HFFc6 (cell line): ENCODE results near the gene ZNF639. TPM values are rescaled to one million over a fixed set of nuclear protein-coding genes. Genes with fewer than 3 reads are reported as not detected.

Source experiments
- DNase-seq: peaks from one replicate; pipeline ENCODE4 v3.0.0-alpha.2; 2018
- H3K27ac Mint-ChIP-seq: 2 replicates; pipeline ENCODE4 v1.8.0; 2020; ENCODE audit warnings: mild to moderate bottlenecking, mixed read lengths
- H3K27me3 Mint-ChIP-seq: 2 replicates; pipeline ENCODE4 v1.8.0; 2021; ENCODE audit warnings: mild to moderate bottlenecking, moderate library complexity, mixed read lengths; ENCODE audit not compliant: insufficient read depth
- H3K36me3 Mint-ChIP-seq: 2 replicates; pipeline ENCODE4 v1.8.0; 2021; ENCODE audit warnings: low read depth, mixed read lengths
- H3K4me1 Mint-ChIP-seq: 2 replicates; pipeline ENCODE4 v1.8.0; 2020; ENCODE audit warnings: low read depth, mixed read lengths
- H3K4me3 Mint-ChIP-seq: 2 replicates; pipeline ENCODE4 v1.8.0; 2020; ENCODE audit warnings: mild to moderate bottlenecking, moderate library complexity, mixed read lengths
- H3K9me3 Mint-ChIP-seq: 2 replicates; pipeline ENCODE4 v1.8.0; 2020; ENCODE audit warnings: mild to moderate bottlenecking, mixed read lengths
- CTCF ChIP-seq: fragments of 200-600 bp; sonication (generic); IDR thresholded peaks from 2 replicates; pipeline ENCODE4 v1.5.0; 2021; ENCODE audit warnings: antibody characterized with exemption, mild to moderate bottlenecking
- total RNA-seq, 6 experiments: library from RNA; stranded (reverse); fragmentation: NEBNext Ultra II Directional; extraction: Animal tissue kit (Norgen Biotek cat#: 25700); gene quantifications; 2 replicates in 1 of 6; 3 replicates in 5 of 6; pipeline ENCODE4 v1.2.3, GENCODE V29; 2021

ZNF639 gene
- total RNA-seq, 6 experiments from 2014 or later: 24.9 to 32.8 (median 29.0) TPM

- peaks cover 23% of the 10 kb centered on the region for H3K4me1 Mint-ChIP-seq
- DNase-seq: no peak
- TF ChIP-seq CTCF: no peak
Observed at GRCh38 chr3:179318876-179319275, 4.0 kb upstream of the ZNF639 start.

DNA sequence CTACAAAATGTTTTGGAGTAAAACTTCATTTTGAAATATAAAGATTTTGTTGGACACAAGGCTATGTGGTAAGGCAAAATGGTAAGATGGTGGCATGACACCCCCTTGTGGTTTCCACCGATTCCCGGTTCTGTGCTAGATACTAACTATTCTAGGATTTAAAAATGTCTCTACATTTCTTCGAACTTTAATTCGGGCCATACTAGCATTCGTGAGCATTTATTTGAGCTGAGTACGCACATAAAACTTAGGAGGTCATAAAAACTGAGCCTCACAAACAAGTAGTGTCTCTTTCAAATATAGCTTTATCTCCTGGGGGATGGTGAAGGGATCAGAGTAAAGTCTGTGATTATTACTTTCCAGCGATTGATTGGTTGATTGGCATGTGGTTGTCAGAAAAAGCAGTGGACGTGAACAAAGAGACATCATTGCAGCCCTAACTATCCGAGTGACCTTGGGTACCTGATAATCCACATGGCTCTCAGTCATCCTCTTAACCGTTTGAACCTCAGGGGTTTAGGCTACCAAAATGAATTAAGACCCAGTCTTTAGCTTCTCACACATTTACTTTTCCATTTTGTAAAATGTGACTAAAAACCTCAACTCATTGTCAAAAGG lies 1.1 kb upstream of the ZNF639 start:
- peaks cover 9% of the 10 kb centered on the region for H3K36me3 Mint-ChIP-seq
- peak overlapping the region; percentile 93 for H3K27ac Mint-ChIP-seq
- TF ChIP-seq CTCF: peak; percentile 82
- H3K27me3 Mint-ChIP-seq: no peaks in the 10 kb centered on the region
- no peaks in the 10 kb centered on the region for H3K9me3 Mint-ChIP-seq
- peaks cover 31% of the 10 kb centered on the region for H3K4me1 Mint-ChIP-seq
- H3K4me3 Mint-ChIP-seq: peak overlapping the region; percentile 92
- peak; percentile 61 for DNase-seq

More at GRCh38 chr3:179318876-179319275, 4.0 kb upstream of the ZNF639 start:
- no peaks in the 10 kb centered on the region for H3K36me3 Mint-ChIP-seq
- no peak overlapping the region for H3K27ac Mint-ChIP-seq
- no peaks in the 10 kb centered on the region; the same call in 1 of the 2 replicates for H3K27me3 Mint-ChIP-seq
- H3K9me3 Mint-ChIP-seq: no peaks in the 10 kb centered on the region
- no peak overlapping the region for H3K4me3 Mint-ChIP-seq

DNA sequence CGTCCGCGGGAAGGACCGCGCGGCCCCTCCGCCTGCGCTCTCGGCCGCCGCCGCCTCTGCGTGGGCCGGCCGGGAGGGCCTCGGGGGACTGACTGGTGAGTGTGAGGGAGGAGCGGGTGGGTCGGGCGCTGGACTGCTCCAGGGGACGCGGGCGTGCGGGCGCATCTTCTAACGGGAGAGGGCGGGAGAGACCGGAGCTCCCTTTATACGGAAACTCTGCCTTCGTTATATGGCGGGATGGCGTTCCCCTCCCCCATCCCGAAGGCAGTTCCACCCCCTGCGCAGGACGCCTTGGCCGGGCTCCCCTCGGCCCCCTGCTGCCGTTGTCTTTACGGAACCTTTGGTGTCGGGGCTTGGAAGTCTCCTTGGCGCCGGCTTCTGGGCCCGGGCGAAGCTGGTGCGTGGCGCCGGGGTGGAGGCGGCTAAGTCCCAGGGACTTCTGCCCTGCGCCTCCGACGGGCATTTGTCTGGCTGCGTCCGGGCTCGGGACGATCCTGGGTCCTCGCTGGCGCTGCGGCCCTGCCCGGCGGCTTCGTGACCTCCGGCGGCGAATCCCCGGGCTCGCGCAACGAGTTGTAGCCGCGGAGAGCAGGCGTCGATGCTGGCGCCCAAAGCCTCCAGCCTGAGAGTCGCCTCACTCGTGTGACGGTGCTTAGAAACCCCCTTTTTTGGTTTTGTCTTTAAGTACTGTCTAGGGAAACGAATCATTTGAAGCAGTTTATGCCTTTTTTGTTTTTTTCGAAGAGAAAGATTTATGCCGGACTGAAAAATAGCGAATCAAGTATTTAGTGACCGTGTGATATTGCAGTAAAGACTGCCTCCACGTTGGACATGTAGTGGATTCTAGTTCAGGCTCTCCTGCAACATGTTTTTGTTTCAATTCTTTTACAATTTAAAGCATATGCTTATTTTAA lies 623 bp downstream of the ZNF639 start:
- TF ChIP-seq CTCF: no peak
- peaks cover 31% of the 10 kb centered on the region for H3K4me1 Mint-ChIP-seq
- H3K27ac Mint-ChIP-seq: peak overlapping the region; percentile 93
- peak overlapping the region; percentile 97 for H3K4me3 Mint-ChIP-seq
- H3K36me3 Mint-ChIP-seq: peaks cover 9% of the 10 kb centered on the region
- peak; percentile 72 for DNase-seq
- H3K27me3 Mint-ChIP-seq: no peaks in the 10 kb centered on the region
- H3K9me3 Mint-ChIP-seq: no peaks in the 10 kb centered on the region

- H3K4me3 Mint-ChIP-seq: peak overlapping the region; percentile 97
- peaks cover 31% of the 10 kb centered on the region for H3K4me1 Mint-ChIP-seq
- no peaks in the 10 kb centered on the region for H3K27me3 Mint-ChIP-seq
- no peaks in the 10 kb centered on the region for H3K9me3 Mint-ChIP-seq
- peaks cover 9% of the 10 kb centered on the region for H3K36me3 Mint-ChIP-seq
- DNase-seq: peak; percentile 50
- peak overlapping the region; percentile 93 for H3K27ac Mint-ChIP-seq
- no peak for TF ChIP-seq CTCF
Observed at GRCh38 chr3:179324270-179324754, 1.5 kb downstream of the ZNF639 start.

DNA sequence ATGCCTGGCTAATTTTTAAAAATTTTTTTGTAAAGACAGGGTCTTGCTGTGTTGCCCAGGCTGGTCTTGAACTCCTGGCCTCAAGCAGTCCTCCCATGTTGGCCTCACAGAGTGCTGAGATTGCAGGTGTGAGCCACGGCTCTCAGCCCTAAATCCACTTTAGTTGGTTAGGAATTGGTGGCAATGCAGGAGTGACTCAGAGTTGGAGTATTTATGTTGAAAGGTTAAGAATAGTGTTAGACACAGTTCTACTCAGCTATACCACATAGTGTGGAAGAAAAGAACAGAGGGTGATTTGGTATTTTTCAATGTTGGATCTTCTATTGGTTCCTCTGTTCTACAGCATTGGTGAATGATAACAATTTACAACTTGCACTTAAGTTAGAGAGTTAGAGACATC lies 7.6 kb downstream of the ZNF639 start:
- TF ChIP-seq CTCF: no peak
- peaks cover 39% of the 10 kb centered on the region for H3K36me3 Mint-ChIP-seq

More for the DNA sequence above, 7.6 kb downstream of the ZNF639 start:
- H3K4me3 Mint-ChIP-seq: no peak overlapping the region
- peaks cover 7% of the 10 kb centered on the region for H3K4me1 Mint-ChIP-seq
- no peaks in the 10 kb centered on the region for H3K9me3 Mint-ChIP-seq
- no peaks in the 10 kb centered on the region for H3K27me3 Mint-ChIP-seq
- H3K27ac Mint-ChIP-seq: no peak overlapping the region
- no peak for DNase-seq
